ENCODE results near the gene APOBEC2.
A peak's percentile ranks its signal among the peaks of the same experiment; 100 is the strongest.
"Not testable (repeated sequence)": the region's sequence is repeated elsewhere in the genome, so short reads cannot be mapped to it uniquely, and the experiment has no call there.

Gene APOBEC2

GRCh38 chr6:41053041-41053440 is at the start of gene APOBEC2:
TSS of gene APOBEC2 (plus strand) at chr6:41053202. CDS start at chr6:41053348, 146 bp downstream.
- peak within 1 kb of the TSS; percentile 54 for H3K27ac Mint-ChIP-seq
- no peaks in the 10 kb centered on the region for H3K27me3 Mint-ChIP-seq
- DNase-seq (ENCODE audit: low spot score in 2 of 2) = no peak
- peaks cover 14% of the 10 kb centered on the region for H3K36me3 Mint-ChIP-seq
- peaks cover 16% of the 10 kb centered on the region for H3K4me1 Mint-ChIP-seq
- no peak for ATAC-seq (ENCODE audit: low read depth)
- H3K9me3 Mint-ChIP-seq = no peaks in the 10 kb centered on the region
- H3K4me3 Mint-ChIP-seq = peak within 1 kb of the TSS; percentile 35

- H3K27ac Mint-ChIP-seq, H3K4me3 Mint-ChIP-seq, H3K9me3 Mint-ChIP-seq, H3K4me1 Mint-ChIP-seq, H3K36me3 Mint-ChIP-seq: not testable (repeated sequence)
- ATAC-seq (ENCODE audit: low read depth) (peak; percentile 73), DNase-seq (ENCODE audit: low spot score in 2 of 2) (peak; percentile 61 to 63)
- H3K27me3 Mint-ChIP-seq = peaks cover 13% of the 10 kb centered on the region
Observed at GRCh38 chr6:41006217-41006616, 46.8 kb upstream of the APOBEC2 start.

- peaks cover 12% of the 10 kb centered on the region for H3K27me3 Mint-ChIP-seq
- not testable (repeated sequence) for H3K4me3 Mint-ChIP-seq; ATAC-seq (ENCODE audit: low read depth); DNase-seq (ENCODE audit: low spot score in 2 of 2); H3K9me3 Mint-ChIP-seq; H3K4me1 Mint-ChIP-seq; H3K36me3 Mint-ChIP-seq; H3K27ac Mint-ChIP-seq
Observed at GRCh38 chr6:41006980-41007379, 46.0 kb upstream of the APOBEC2 start.

- Mint-ChIP-seq H3K36me3 (peaks cover 2% of the 10 kb centered on the region), H3K27ac (no peak overlapping the region), H3K27me3 (peaks cover 12% of the 10 kb centered on the region), H3K4me3 (no peak overlapping the region), H3K9me3 (no peaks in the 10 kb centered on the region), H3K4me1 (no peaks in the 10 kb centered on the region)
- no peak for DNase-seq (ENCODE audit: low spot score in 2 of 2)
- ATAC-seq (ENCODE audit: low read depth) = no peak
Observed at GRCh38 chr6:41008011-41008410, 45.0 kb upstream of the APOBEC2 start.

GRCh38 chr6:41009669-41010068 is 43.3 kb upstream of the APOBEC2 start:
- no peak overlapping the region for H3K27ac Mint-ChIP-seq
- no peaks in the 10 kb centered on the region for H3K4me1 Mint-ChIP-seq
- DNase-seq (ENCODE audit: low spot score in 2 of 2) (no peak), ATAC-seq (ENCODE audit: low read depth) (no peak)
- H3K4me3 Mint-ChIP-seq = no peak overlapping the region
- H3K27me3 Mint-ChIP-seq = peaks cover 7% of the 10 kb centered on the region
- H3K36me3 Mint-ChIP-seq = peaks cover 2% of the 10 kb centered on the region
- H3K9me3 Mint-ChIP-seq = no peaks in the 10 kb centered on the region

- no peak overlapping the region for H3K27ac Mint-ChIP-seq
- H3K9me3 Mint-ChIP-seq = no peaks in the 10 kb centered on the region
- H3K4me1 Mint-ChIP-seq = no peaks in the 10 kb centered on the region
- no peak for DNase-seq (ENCODE audit: low spot score in 2 of 2)
- peaks cover 6% of the 10 kb centered on the region for H3K27me3 Mint-ChIP-seq
- H3K4me3 Mint-ChIP-seq = no peak overlapping the region
- peaks cover 2% of the 10 kb centered on the region for H3K36me3 Mint-ChIP-seq
- ATAC-seq (ENCODE audit: low read depth) = no peak
Observed at GRCh38 chr6:41011673-41012072, 41.3 kb upstream of the APOBEC2 start.

GRCh38 chr6:41013466-41014153 is 39.4 kb upstream of the APOBEC2 start:
- H3K27ac Mint-ChIP-seq = no peak overlapping the region
- DNase-seq (ENCODE audit: low spot score in 2 of 2) = no peak
- no peaks in the 10 kb centered on the region for H3K4me1 Mint-ChIP-seq
- no peak overlapping the region for H3K4me3 Mint-ChIP-seq
- ATAC-seq (ENCODE audit: low read depth) = no peak
- H3K36me3 Mint-ChIP-seq = peaks cover 7% of the 10 kb centered on the region
- H3K9me3 Mint-ChIP-seq = peaks cover 3% of the 10 kb centered on the region
- peaks cover 10% of the 10 kb centered on the region for H3K27me3 Mint-ChIP-seq

- Mint-ChIP-seq H3K27ac (no peak overlapping the region), H3K4me1 (no peaks in the 10 kb centered on the region), H3K27me3 (peaks cover 10% of the 10 kb centered on the region), H3K9me3 (peaks cover 3% of the 10 kb centered on the region), H3K36me3 (peaks cover 8% of the 10 kb centered on the region), H3K4me3 (no peak overlapping the region)
- ATAC-seq (ENCODE audit: low read depth) = no peak
- no peak for DNase-seq (ENCODE audit: low spot score in 2 of 2)
Observed at GRCh38 chr6:41014780-41015179, 38.2 kb upstream of the APOBEC2 start.

GRCh38 chr6:41015860-41016259 is 37.1 kb upstream of the APOBEC2 start:
- not testable (repeated sequence) for H3K4me3 Mint-ChIP-seq; ATAC-seq (ENCODE audit: low read depth); H3K4me1 Mint-ChIP-seq; H3K27ac Mint-ChIP-seq; H3K9me3 Mint-ChIP-seq; DNase-seq (ENCODE audit: low spot score in 2 of 2)
- Mint-ChIP-seq H3K27me3 (peaks cover 11% of the 10 kb centered on the region), H3K36me3 (peaks cover 13% of the 10 kb centered on the region)

GRCh38 chr6:41017663-41018062 is 35.3 kb upstream of the APOBEC2 start:
- peaks cover 13% of the 10 kb centered on the region for H3K36me3 Mint-ChIP-seq
- ATAC-seq (ENCODE audit: low read depth) (no peak), DNase-seq (ENCODE audit: low spot score in 2 of 2) (no peak)
- peaks cover 6% of the 10 kb centered on the region for H3K9me3 Mint-ChIP-seq
- no peak overlapping the region for H3K27ac Mint-ChIP-seq
- peaks cover 9% of the 10 kb centered on the region for H3K27me3 Mint-ChIP-seq
- no peak overlapping the region for H3K4me3 Mint-ChIP-seq
- H3K4me1 Mint-ChIP-seq = no peaks in the 10 kb centered on the region

- H3K36me3 Mint-ChIP-seq = peaks cover 12% of the 10 kb centered on the region
- H3K4me1 Mint-ChIP-seq = no peaks in the 10 kb centered on the region
- ATAC-seq (ENCODE audit: low read depth) = no peak
- no peak overlapping the region for H3K27ac Mint-ChIP-seq
- peaks cover 7% of the 10 kb centered on the region for H3K27me3 Mint-ChIP-seq
- H3K4me3 Mint-ChIP-seq = no peak overlapping the region
- H3K9me3 Mint-ChIP-seq = peaks cover 6% of the 10 kb centered on the region
- no peak for DNase-seq (ENCODE audit: low spot score in 2 of 2)
Observed at GRCh38 chr6:41021832-41022231, 31.2 kb upstream of the APOBEC2 start.

- Mint-ChIP-seq H3K27ac (no peak overlapping the region), H3K9me3 (peaks cover 6% of the 10 kb centered on the region), H3K4me1 (peaks cover 3% of the 10 kb centered on the region), H3K36me3 (peaks cover 12% of the 10 kb centered on the region), H3K27me3 (peaks cover 7% of the 10 kb centered on the region), H3K4me3 (no peak overlapping the region)
- ATAC-seq (ENCODE audit: low read depth) = no peak
- no peak for DNase-seq (ENCODE audit: low spot score in 2 of 2)
Observed at GRCh38 chr6:41022294-41022693, 30.7 kb upstream of the APOBEC2 start.

- ATAC-seq (ENCODE audit: low read depth) = no peak
- Mint-ChIP-seq H3K9me3 (peaks cover 5% of the 10 kb centered on the region), H3K27me3 (peaks cover 5% of the 10 kb centered on the region), H3K27ac (no peak overlapping the region), H3K4me1 (peaks cover 10% of the 10 kb centered on the region), H3K36me3 (peaks cover 10% of the 10 kb centered on the region), H3K4me3 (no peak overlapping the region)
- no peak for DNase-seq (ENCODE audit: low spot score in 2 of 2)
Observed at GRCh38 chr6:41023114-41023513, 29.9 kb upstream of the APOBEC2 start.

- Mint-ChIP-seq H3K27me3 (no peaks in the 10 kb centered on the region), H3K4me3 (no peak overlapping the region), H3K27ac (no peak overlapping the region), H3K4me1 (peaks cover 19% of the 10 kb centered on the region), H3K9me3 (no peaks in the 10 kb centered on the region), H3K36me3 (no peaks in the 10 kb centered on the region)
- DNase-seq (ENCODE audit: low spot score in 2 of 2) = no peak
- no peak for ATAC-seq (ENCODE audit: low read depth)
Observed at GRCh38 chr6:41025966-41026530, 27.0 kb upstream of the APOBEC2 start.

GRCh38 chr6:41027241-41027640 is 25.8 kb upstream of the APOBEC2 start:
- H3K36me3 Mint-ChIP-seq = no peaks in the 10 kb centered on the region
- no peak for ATAC-seq (ENCODE audit: low read depth)
- H3K27ac Mint-ChIP-seq = peak overlapping the region; percentile 2

More at GRCh38 chr6:41027241-41027640, 25.8 kb upstream of the APOBEC2 start:
- H3K4me1 Mint-ChIP-seq = peaks cover 21% of the 10 kb centered on the region
- H3K4me3 Mint-ChIP-seq = peak overlapping the region; percentile 85
- no peaks in the 10 kb centered on the region for H3K27me3 Mint-ChIP-seq
- H3K9me3 Mint-ChIP-seq = no peaks in the 10 kb centered on the region
- DNase-seq (ENCODE audit: low spot score in 2 of 2) = no peak
